Endodermal cell (in vitro differentiated cells): ENCODE results near the gene CLDN6. TPM values are rescaled to one million over a fixed set of nuclear protein-coding genes. Genes with fewer than 3 reads are reported as not detected.

Source experiments
- DNase-seq: peaks from one replicate; pipeline ENCODE4 v3.0.0-alpha.2; 2017
- H3K27ac ChIP-seq: 2 replicates; pipeline ENCODE4 v1.5.1; 2013; ENCODE audit warnings: mild to moderate bottlenecking, low read depth, low read length, moderate library complexity
- H3K27me3 ChIP-seq: 2 replicates; pipeline ENCODE4 v1.6.1; 2013; ENCODE audit warnings: mild to moderate bottlenecking, low read length, moderate library complexity; ENCODE audit not compliant: insufficient read depth, control insufficient read depth, poor library complexity, severe bottlenecking
- H3K36me3 ChIP-seq: 2 replicates; pipeline ENCODE4 v1.7.0; 2013; ENCODE audit warnings: mild to moderate bottlenecking, low read length, moderate library complexity; ENCODE audit not compliant: control insufficient read depth, insufficient read depth
- H3K4me1 ChIP-seq: one replicate; pipeline ENCODE4 v1.7.0; 2013; ENCODE audit warnings: low read length; ENCODE audit not compliant: control insufficient read depth, insufficient read depth
- H3K4me3 ChIP-seq: 2 replicates; pipeline ENCODE4 v1.5.1; 2013; ENCODE audit warnings: mild to moderate bottlenecking, low read length, moderate library complexity
- H3K9ac ChIP-seq: 2 replicates; pipeline ENCODE4 v1.6.1; 2013; ENCODE audit warnings: mild to moderate bottlenecking, low read length, moderate library complexity; ENCODE audit not compliant: poor library complexity, severe bottlenecking; ENCODE audit errors: extremely low read depth
- H3K9me3 ChIP-seq: 2 replicates; pipeline ENCODE4 v1.6.1; 2013; ENCODE audit warnings: mild to moderate bottlenecking, low read length, moderate library complexity; ENCODE audit not compliant: control insufficient read depth
- H3K27ac Mint-ChIP-seq: 2 replicates; pipeline ENCODE4 v1.8.0; 2020; ENCODE audit warnings: mixed read lengths
- H3K27me3 Mint-ChIP-seq: 2 replicates; pipeline ENCODE4 v1.8.0; 2021; ENCODE audit warnings: mild to moderate bottlenecking, mixed read lengths; ENCODE audit not compliant: insufficient read depth
- H3K36me3 Mint-ChIP-seq: 2 replicates; pipeline ENCODE4 v1.8.0; 2020; ENCODE audit warnings: low read depth, mixed read lengths
- H3K4me1 Mint-ChIP-seq: 2 replicates; pipeline ENCODE4 v1.8.0; 2020; ENCODE audit warnings: mixed read lengths
- H3K4me3 Mint-ChIP-seq: 2 replicates; pipeline ENCODE4 v1.8.0; 2020; ENCODE audit warnings: mild to moderate bottlenecking, moderate library complexity, mixed read lengths
- H3K9me3 Mint-ChIP-seq: 2 replicates; pipeline ENCODE4 v1.8.0; 2020; ENCODE audit warnings: mild to moderate bottlenecking, mixed read lengths
- WGBS, 2 experiments: methylation state at CpG; one replicate each; pipeline versions ENCODE4 v1.1.5 to v1.1.7; 2013; ENCODE audit warnings: missing lambda C conversion rate in 2 of 2, mixed read lengths in 1 of 2; ENCODE audit not compliant: insufficient coverage in 1 of 2, insufficient read length in 1 of 2; 5-methylcytosine and 5-hydroxymethylcytosine counted together
- total RNA-seq, 2 donors: library from RNA; stranded (reverse); fragmentation: NEBNext Ultra II Directional in 1 of 2; extraction: Animal tissue kit (Norgen Biotek cat#: 25700) in 1 of 2; gene quantifications; 2 replicates in 1 of 2; 3 replicates in 1 of 2; pipeline ENCODE4 v1.2.1, GENCODE V29; 2021
- TF ChIP-seq, protein P1 (sequence below): fragments of 200-600 bp; sonication (generic); conservative IDR thresholded peaks from 2 replicates; pipeline ENCODE4 v1.5.0; 2021; ENCODE audit warnings: antibody characterized with exemption, mild to moderate bottlenecking

Gene CLDN6
- total RNA-seq, 2 donors from 2014 or later: 404 to 572 TPM

DNA sequence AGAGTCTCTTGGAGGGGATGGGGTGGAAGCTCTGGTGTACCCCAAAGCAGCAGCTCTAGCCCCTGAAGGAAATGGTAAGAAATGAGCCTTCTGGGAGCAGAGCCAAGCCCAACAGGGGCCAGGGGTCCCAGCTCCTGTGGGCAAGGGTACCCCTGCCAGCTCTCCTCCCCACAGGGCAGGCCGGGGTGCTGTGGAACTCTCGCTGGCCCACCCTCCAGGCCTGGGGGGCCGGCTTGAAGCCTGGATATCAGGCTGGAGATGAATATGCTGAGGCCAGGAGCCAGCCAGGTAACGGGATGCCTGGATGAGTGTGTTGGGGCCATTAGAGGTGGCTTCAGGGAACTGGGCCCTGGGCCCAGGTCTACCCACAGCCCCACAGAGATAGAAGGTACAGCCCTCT lies 17.4 kb downstream of the CLDN6 start:
- H3K4me1 Mint-ChIP-seq: peaks cover 4% of the 10 kb centered on the region
- H3K36me3 Mint-ChIP-seq: no peaks in the 10 kb centered on the region
- Histone ChIP-seq H3K9ac (no peak overlapping the region), H3K27ac (no peak overlapping the region), H3K9me3 (no peaks in the 10 kb centered on the region), H3K36me3 (no peaks in the 10 kb centered on the region), H3K27me3 (no peaks in the 10 kb centered on the region), H3K4me3 (no peak overlapping the region), H3K4me1 (no peaks in the 10 kb centered on the region)
- TF ChIP-seq, protein P1, sequence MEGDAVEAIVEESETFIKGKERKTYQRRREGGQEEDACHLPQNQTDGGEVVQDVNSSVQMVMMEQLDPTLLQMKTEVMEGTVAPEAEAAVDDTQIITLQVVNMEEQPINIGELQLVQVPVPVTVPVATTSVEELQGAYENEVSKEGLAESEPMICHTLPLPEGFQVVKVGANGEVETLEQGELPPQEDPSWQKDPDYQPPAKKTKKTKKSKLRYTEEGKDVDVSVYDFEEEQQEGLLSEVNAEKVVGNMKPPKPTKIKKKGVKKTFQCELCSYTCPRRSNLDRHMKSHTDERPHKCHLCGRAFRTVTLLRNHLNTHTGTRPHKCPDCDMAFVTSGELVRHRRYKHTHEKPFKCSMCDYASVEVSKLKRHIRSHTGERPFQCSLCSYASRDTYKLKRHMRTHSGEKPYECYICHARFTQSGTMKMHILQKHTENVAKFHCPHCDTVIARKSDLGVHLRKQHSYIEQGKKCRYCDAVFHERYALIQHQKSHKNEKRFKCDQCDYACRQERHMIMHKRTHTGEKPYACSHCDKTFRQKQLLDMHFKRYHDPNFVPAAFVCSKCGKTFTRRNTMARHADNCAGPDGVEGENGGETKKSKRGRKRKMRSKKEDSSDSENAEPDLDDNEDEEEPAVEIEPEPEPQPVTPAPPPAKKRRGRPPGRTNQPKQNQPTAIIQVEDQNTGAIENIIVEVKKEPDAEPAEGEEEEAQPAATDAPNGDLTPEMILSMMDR: no peak
- H3K9me3 Mint-ChIP-seq: no peaks in the 10 kb centered on the region
- peaks cover 2% of the 10 kb centered on the region for H3K27me3 Mint-ChIP-seq
- DNase-seq: no peak
- WGBS, 2 experiments: 83 to 88% methylated on average over 1 to 4 of the region's 4 CpGs
- no peak overlapping the region for H3K27ac Mint-ChIP-seq
- H3K4me3 Mint-ChIP-seq: no peak overlapping the region

DNA sequence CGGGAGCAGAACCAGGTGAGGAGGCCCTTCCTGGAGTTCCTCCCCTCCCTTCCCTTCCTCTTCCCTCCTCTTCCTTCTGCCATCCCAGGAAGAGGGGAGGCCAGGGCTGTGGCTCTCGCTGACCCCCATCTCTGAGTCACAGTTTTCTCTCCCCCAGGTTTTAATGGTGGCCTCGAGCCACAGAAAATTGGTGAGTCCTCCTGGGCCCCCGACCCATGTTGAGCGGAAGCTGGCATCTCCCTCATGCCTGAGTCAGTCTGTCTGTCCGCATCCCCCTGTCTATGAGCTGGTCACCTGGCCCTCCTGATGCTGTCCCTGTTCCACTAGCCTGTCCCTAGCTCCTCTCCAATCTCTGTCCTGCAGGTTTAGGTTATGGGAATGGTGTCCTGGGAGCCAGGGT lies 18.1 kb downstream of the CLDN6 start:
- H3K36me3 ChIP-seq: no peaks in the 10 kb centered on the region
- WGBS, 2 experiments: 91 to 100% methylated on average over 1 to 6 of the region's 6 CpGs
- DNase-seq: no peak
- H3K9me3 ChIP-seq: no peaks in the 10 kb centered on the region
- no peaks in the 10 kb centered on the region for H3K9me3 Mint-ChIP-seq
- no peaks in the 10 kb centered on the region for H3K4me1 ChIP-seq
- no peak overlapping the region for H3K27ac Mint-ChIP-seq
- peaks cover 2% of the 10 kb centered on the region for H3K27me3 Mint-ChIP-seq
- no peak overlapping the region for H3K4me3 ChIP-seq
- no peak overlapping the region for H3K4me3 Mint-ChIP-seq
- H3K9ac ChIP-seq: no peak overlapping the region
- peaks cover 2% of the 10 kb centered on the region for H3K4me1 Mint-ChIP-seq
- H3K36me3 Mint-ChIP-seq: no peaks in the 10 kb centered on the region
- no peak overlapping the region for H3K27ac ChIP-seq
- no peaks in the 10 kb centered on the region for H3K27me3 ChIP-seq
- TF ChIP-seq, protein P1: no peak

DNA sequence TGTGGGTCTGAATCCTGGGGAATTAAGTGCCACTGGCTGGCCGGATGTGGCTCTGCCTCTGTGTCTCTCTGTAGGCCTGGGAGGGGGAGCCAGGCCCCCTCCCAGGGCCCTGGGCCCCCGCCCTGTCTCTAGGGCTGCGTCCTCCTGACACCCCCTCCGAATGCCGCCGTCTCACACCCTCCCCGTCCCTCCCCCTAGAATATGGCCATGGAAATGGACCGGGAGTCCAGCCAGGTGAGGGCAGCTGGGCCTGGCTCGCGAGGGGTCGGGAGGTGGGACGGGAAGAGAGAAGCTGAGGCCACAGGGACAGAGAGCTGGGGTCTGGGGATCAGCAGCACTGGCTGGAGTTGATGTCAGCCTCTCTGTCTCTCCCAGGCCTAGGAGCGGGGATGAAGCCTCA lies 21.7 kb downstream of the CLDN6 start:
- H3K27ac ChIP-seq: no peak overlapping the region
- TF ChIP-seq, protein P1: no peak
- no peaks in the 10 kb centered on the region for H3K4me1 Mint-ChIP-seq
- no peak overlapping the region for H3K9ac ChIP-seq
- H3K27ac Mint-ChIP-seq: no peak overlapping the region
- H3K4me3 Mint-ChIP-seq: no peak overlapping the region
- H3K27me3 Mint-ChIP-seq: peaks cover 2% of the 10 kb centered on the region
- no peaks in the 10 kb centered on the region for H3K9me3 ChIP-seq
- H3K36me3 ChIP-seq: no peaks in the 10 kb centered on the region
- 81 to 90% methylated on average over 6 to 13 of the region's 13 CpGs for WGBS, 2 experiments
- H3K4me1 ChIP-seq: no peaks in the 10 kb centered on the region
- no peaks in the 10 kb centered on the region for H3K9me3 Mint-ChIP-seq
- no peaks in the 10 kb centered on the region for H3K27me3 ChIP-seq
- no peak for DNase-seq
- no peaks in the 10 kb centered on the region for H3K36me3 Mint-ChIP-seq
- H3K4me3 ChIP-seq: no peak overlapping the region
